ENCODE measurements around the gene PC. TPM values are rescaled to one million over a fixed set of nuclear protein-coding genes. Genes with fewer than 3 reads are reported as not detected.

The PC gene
- total and polyA plus RNA-seq, 2 experiments from 2014 or later = 47.4 to 78.1 TPM

- Histone ChIP-seq H3K9me2 (replicated peaks; ENCODE audit: insufficient read depth) (no peaks in the 10 kb centered on the region), H3K4me2 (peak overlapping the region; percentile 21), H3K27ac (peak overlapping the region; percentile 86), H3K4me1 (ENCODE audit: insufficient read depth) (peaks cover 22% of the 10 kb centered on the region), H4K20me1 (ENCODE audit: insufficient read depth, poor library complexity, severe bottlenecking) (no peaks in the 10 kb centered on the region), H3K4me3 (no peak overlapping the region), H3K79me2 (peaks cover 11% of the 10 kb centered on the region), H2AFZ (no peak overlapping the region), H3K36me3 (replicated peaks; ENCODE audit: insufficient read depth, low read depth) (no peaks in the 10 kb centered on the region), H3K27me3 (no peaks in the 10 kb centered on the region), H3K9me3 (ENCODE audit: low read depth) (no peaks in the 10 kb centered on the region)
- 87% methylated on average over 4 of the region's 4 CpGs for WGBS (ENCODE audit: low lambda C conversion rate, missing lambda C conversion rate)
- no peak for DNase-seq (ENCODE audit: low spot score)
- TF ChIP-seq, protein P1, sequence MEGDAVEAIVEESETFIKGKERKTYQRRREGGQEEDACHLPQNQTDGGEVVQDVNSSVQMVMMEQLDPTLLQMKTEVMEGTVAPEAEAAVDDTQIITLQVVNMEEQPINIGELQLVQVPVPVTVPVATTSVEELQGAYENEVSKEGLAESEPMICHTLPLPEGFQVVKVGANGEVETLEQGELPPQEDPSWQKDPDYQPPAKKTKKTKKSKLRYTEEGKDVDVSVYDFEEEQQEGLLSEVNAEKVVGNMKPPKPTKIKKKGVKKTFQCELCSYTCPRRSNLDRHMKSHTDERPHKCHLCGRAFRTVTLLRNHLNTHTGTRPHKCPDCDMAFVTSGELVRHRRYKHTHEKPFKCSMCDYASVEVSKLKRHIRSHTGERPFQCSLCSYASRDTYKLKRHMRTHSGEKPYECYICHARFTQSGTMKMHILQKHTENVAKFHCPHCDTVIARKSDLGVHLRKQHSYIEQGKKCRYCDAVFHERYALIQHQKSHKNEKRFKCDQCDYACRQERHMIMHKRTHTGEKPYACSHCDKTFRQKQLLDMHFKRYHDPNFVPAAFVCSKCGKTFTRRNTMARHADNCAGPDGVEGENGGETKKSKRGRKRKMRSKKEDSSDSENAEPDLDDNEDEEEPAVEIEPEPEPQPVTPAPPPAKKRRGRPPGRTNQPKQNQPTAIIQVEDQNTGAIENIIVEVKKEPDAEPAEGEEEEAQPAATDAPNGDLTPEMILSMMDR (IDR thresholded peaks at IDR 0.05; ENCODE audit: poor library complexity) = no peak
- no peak for TF ChIP-seq EZH2phosphoT487 (IDR thresholded peaks at IDR 0.05; ENCODE audit: low read depth, severe bottlenecking, unreplicated experiment)
- no peak for TF ChIP-seq EZH2 (IDR thresholded peaks at IDR 0.05; ENCODE audit: borderline replicate concordance)
Measured at GRCh38 chr11:66905631-66906030, 52.6 kb downstream of the PC start.

- Histone ChIP-seq H2AFZ (no peak overlapping the region), H3K9me3 (ENCODE audit: low read depth) (no peaks in the 10 kb centered on the region), H3K9me2 (replicated peaks; ENCODE audit: insufficient read depth) (no peaks in the 10 kb centered on the region), H3K79me2 (peaks cover 11% of the 10 kb centered on the region), H3K4me2 (no peak overlapping the region), H3K4me3 (no peak overlapping the region), H3K36me3 (replicated peaks; ENCODE audit: insufficient read depth, low read depth) (no peaks in the 10 kb centered on the region), H3K4me1 (ENCODE audit: insufficient read depth) (peaks cover 22% of the 10 kb centered on the region), H3K27me3 (no peaks in the 10 kb centered on the region), H3K27ac (peak overlapping the region; percentile 86), H4K20me1 (ENCODE audit: insufficient read depth, poor library complexity, severe bottlenecking) (no peaks in the 10 kb centered on the region)
- WGBS (ENCODE audit: low lambda C conversion rate, missing lambda C conversion rate) = 79% methylated on average over 8 of the region's 8 CpGs
- TF ChIP-seq EZH2 (IDR thresholded peaks at IDR 0.05; ENCODE audit: borderline replicate concordance) (no peak), EZH2phosphoT487 (IDR thresholded peaks at IDR 0.05; ENCODE audit: low read depth, severe bottlenecking, unreplicated experiment) (no peak)
- TF ChIP-seq, protein P1 (IDR thresholded peaks at IDR 0.05; ENCODE audit: poor library complexity) = no peak
- DNase-seq (ENCODE audit: low spot score) = no peak
Measured at GRCh38 chr11:66904981-66905521, 53.1 kb downstream of the PC start.

- H3K79me2 ChIP-seq = peaks cover 11% of the 10 kb centered on the region
- no peak overlapping the region for H2AFZ ChIP-seq
- no peaks in the 10 kb centered on the region for H3K9me2 ChIP-seq (replicated peaks; ENCODE audit: insufficient read depth)
- TF ChIP-seq, protein P1 (IDR thresholded peaks at IDR 0.05; ENCODE audit: poor library complexity) = no peak
- TF ChIP-seq EZH2phosphoT487 (IDR thresholded peaks at IDR 0.05; ENCODE audit: low read depth, severe bottlenecking, unreplicated experiment) (no peak), EZH2 (IDR thresholded peaks at IDR 0.05; ENCODE audit: borderline replicate concordance) (no peak)
- H4K20me1 ChIP-seq (ENCODE audit: insufficient read depth, poor library complexity, severe bottlenecking) = no peaks in the 10 kb centered on the region
- no peaks in the 10 kb centered on the region for H3K27me3 ChIP-seq
- no peaks in the 10 kb centered on the region for H3K36me3 ChIP-seq (replicated peaks; ENCODE audit: insufficient read depth, low read depth)
- no peak for DNase-seq (ENCODE audit: low spot score)
- no peaks in the 10 kb centered on the region for H3K9me3 ChIP-seq (ENCODE audit: low read depth)
- WGBS (ENCODE audit: low lambda C conversion rate, missing lambda C conversion rate) = 82% methylated on average over 6 of the region's 6 CpGs
- peak overlapping the region; percentile 86 for H3K27ac ChIP-seq
- peaks cover 22% of the 10 kb centered on the region for H3K4me1 ChIP-seq (ENCODE audit: insufficient read depth)
- H3K4me2 ChIP-seq = no peak overlapping the region
- H3K4me3 ChIP-seq = no peak overlapping the region
Measured at GRCh38 chr11:66904561-66904960, 53.6 kb downstream of the PC start.

Measured in hepatocyte (in vitro differentiated cells).